GM12872 (cell line): ENCODE results near the gene SMYD5.

Source experiments
- TF ChIP-seq, protein P1 (sequence below): IDR thresholded peaks from 3 replicates; pipeline ENCODE4 v1.5.1; 2011; ENCODE audit warnings: low read depth, mild to moderate bottlenecking, low read length, moderate library complexity; ENCODE audit not compliant: insufficient read depth

The SMYD5 gene

DNA sequence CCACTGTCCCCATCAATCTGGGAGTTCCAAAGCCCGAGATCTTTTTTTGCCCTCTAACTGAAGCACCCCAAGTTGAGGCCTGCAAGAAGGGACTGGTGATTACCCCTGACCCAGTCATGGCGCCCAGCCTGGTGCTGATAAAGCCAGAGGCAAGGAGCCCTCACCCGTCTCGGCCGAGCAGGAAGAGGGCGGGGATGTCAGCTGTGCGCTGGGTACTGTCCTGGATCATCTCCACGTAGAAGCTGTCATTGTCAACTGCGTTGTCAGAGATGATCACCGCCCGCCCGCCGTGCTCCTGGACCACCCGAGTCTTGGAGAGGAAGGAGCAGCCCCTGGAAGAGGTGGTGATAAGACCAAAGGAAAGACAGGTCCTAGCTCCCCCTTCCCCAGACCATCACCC, 14.6 kb downstream of the SMYD5 start:
- TF ChIP-seq, protein P1, sequence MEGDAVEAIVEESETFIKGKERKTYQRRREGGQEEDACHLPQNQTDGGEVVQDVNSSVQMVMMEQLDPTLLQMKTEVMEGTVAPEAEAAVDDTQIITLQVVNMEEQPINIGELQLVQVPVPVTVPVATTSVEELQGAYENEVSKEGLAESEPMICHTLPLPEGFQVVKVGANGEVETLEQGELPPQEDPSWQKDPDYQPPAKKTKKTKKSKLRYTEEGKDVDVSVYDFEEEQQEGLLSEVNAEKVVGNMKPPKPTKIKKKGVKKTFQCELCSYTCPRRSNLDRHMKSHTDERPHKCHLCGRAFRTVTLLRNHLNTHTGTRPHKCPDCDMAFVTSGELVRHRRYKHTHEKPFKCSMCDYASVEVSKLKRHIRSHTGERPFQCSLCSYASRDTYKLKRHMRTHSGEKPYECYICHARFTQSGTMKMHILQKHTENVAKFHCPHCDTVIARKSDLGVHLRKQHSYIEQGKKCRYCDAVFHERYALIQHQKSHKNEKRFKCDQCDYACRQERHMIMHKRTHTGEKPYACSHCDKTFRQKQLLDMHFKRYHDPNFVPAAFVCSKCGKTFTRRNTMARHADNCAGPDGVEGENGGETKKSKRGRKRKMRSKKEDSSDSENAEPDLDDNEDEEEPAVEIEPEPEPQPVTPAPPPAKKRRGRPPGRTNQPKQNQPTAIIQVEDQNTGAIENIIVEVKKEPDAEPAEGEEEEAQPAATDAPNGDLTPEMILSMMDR = no peak

DNA sequence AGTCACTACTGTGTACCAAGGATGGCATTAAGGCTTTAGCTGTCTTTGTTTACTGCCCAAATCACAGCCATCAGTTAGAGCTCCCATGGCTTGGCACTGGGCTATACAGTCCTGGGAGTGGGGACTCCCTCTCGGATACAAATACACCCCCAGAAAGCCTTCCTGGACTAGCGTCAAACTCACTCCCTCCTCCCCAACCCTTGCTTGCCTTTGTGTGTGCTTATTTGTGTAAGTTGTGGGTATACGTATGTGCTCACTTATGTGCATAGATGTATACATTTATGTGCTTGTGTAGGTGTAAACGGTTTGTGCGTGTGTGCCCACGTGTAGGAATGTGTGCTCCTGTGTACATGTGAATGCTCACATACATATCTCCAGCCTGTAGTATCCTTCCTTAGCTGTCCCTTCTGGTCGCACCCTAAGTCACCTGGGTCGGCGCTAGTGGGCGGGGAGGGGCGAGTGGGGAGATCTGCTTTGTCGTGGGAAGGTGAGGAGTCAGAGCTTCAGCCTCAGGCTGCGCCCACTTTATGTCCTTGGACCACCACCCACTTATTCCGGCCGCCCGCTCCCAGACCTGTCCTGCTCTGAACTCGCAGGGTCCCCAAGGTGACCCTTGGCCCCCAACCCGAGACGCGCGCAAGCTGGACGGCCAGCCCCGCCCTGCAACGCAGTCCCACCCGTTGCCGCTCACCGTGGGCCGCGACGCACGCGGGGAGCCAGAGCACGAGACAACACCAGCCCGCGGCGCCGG, 18.5 kb downstream of the SMYD5 start:
- TF ChIP-seq, protein P1 = peak; percentile 31; the same call in 1 of the 3 replicates

DNA sequence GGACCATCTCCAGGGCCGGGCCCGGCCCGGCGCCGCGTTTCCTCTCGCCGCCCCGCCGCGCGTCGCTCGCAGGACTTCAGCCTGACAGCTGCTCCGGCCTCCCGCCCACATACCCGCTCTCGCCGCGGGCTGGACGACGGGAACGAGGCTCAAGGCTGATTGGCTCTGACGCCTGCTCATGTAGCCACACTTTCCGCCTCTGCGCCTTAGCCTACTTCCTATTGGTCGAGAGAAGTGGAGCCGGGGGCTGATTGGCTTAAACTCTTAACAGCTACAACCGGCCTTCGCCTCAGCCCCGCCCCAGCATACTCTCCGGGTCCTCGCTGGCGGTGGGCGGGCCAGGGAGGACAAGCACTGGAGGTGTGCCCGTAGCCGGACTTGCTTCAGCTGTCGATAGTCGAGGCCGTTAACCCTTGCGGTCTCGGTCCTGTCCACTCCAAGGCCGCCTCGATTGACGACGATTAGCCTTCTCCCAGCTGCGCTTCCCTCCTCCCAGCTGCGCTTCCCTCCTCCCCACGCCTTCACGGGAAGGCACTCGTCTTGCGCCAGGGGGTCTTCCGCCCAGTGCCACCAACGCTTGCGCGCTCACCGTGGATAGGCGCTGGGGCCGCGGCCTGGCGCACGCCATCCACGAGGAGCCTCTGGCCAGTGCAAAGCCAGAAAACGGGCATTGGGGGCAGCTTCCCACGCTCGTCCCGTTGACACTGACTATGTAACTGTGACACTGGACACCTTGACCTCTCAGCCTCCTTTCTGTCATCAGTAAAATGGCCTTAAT, 19.3 kb downstream of the SMYD5 start, which contains the start of gene PRADC1:
TSS of gene PRADC1 (minus strand) at position 86 of the 778 bp plus-strand sequence. CDS start at position 7, 79 bp downstream.
- TF ChIP-seq, protein P1 = no peak

DNA sequence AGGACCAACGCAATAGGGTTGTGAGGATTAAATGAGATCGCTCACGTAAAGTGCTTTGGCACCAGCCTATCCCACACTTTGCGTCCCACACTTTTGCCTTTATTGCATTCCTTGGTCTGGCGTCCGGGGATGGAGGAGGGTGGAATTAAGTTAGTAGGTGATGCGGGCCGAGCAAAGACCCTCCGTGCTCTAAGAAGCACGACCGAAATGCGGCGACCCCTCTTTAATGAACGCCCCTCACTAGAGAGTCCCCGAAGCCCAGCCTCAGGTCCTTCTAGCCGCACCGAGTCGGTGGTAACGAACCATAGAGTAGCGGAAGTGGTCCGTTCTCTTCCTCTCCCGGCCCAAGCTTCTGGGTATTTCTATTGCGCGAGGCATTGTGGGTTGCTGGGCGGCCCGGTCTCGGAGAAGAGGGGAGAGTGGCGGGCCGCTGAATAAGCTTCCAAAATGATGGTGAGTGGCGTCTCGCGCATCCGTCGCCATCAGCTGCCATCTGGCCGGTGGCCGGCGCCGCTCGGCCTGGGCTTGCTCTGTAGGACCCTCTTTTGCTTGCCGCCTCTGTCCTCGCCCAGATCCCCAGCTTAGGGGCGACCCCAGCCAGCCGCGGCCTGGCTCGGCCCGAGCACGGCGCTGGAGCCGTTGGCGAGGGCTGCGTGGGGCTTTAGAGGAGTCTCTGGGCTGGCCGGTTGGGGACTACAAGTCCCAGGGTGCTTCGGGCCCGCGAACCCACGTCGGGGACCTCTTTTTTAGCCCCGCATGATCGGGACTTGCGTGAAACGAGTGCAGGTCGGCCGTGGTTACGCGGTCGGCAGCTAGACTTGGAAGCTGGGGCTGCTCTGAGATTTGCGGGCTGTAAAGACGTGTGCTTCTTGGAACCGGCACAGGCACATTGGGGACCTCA, 20.1 kb downstream of the SMYD5 start, which contains the start of gene CCT7:
TSS of gene CCT7 (plus strand) at position 377 of the 901 bp plus-strand sequence. CDS start at position 448, 71 bp downstream.
- TF ChIP-seq, protein P1 = no peak

DNA sequence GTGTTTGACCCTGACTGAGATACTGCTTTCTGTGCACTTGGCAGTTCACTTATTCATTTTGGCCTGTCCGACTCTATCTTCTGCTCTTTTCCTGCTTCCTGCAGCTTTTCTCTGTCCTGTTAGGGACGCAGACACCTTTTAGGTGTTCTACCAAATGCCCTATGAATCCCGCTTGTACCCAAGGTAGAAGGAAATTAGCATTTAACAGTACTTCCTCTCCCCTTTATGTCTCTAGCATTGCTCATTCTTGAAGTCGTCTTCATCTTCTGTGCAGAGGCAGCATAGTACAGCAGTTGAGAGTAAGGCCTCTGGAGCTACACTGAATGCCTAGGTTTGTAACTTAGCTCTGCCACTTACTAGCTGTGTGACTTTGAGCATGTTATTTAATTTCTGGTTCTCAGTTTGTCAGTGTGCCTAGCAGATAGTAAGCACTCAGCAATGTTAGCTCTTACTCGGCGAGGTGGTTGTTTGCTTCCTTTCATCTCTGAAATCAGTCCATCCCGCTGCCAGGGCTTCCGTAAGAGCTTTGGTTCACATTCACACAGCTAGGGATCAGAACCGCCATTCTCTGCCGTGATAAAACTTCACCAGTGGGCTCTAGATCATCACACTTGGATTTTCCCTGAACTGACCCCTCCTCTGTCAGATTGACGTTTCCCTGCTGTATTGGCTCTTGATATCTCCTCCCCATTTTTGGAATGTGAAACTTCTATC, 21.4 kb downstream of the SMYD5 start:
- TF ChIP-seq, protein P1 = no peak

DNA sequence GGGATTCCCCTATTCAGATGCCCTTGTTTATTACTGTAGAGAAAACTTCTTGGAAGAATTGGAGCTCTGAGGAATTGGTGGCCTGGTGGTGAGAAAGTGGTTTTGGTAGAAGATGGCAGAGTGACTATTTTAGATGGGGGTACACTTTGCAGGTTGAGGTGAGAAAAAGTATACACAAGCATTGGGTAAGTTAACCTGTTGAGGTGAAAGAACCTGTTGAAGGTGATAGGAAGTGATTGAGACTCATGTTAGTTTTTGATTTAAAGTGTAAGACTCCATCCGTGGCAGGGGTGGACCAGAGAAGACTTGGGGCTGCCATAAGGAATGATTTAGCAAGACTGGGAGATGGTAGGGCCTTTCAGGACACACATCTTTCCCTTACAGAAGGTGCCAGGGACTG, 23.1 kb downstream of the SMYD5 start:
- TF ChIP-seq, protein P1 = no peak
